ENCODE measurements around the gene PLD3. TPM values are rescaled to one million over a fixed set of nuclear protein-coding genes. Genes with fewer than 3 reads are reported as not detected.
"Not testable (repeated sequence)": the region's sequence is repeated elsewhere in the genome, so short reads cannot be mapped to it uniquely, and the experiment has no call there.

The PLD3 gene
- total RNA-seq, 1 experiment from 2014 or later, result 95.4 TPM

- BruUV-seq (replicated peaks), result no TSS peak
- ATAC-seq (no peak), DNase-seq (no peak)
- Histone ChIP-seq H3K9me2 (replicated peaks; ENCODE audit: low read length) (no peaks in the 10 kb centered on the region), H3K9me3 (ENCODE audit: low read length) (no peaks in the 10 kb centered on the region), H3K27me3 (ENCODE audit: low read length) (no peaks in the 10 kb centered on the region), H3F3A (ENCODE audit: low read length, unreplicated experiment) (no peaks in the 10 kb centered on the region), H3K4me1 (ENCODE audit: insufficient read depth, low read length) (no peaks in the 10 kb centered on the region), H2AFZ (ENCODE audit: low read length) (no peak overlapping the region), H4K20me1 (ENCODE audit: low read length) (no peaks in the 10 kb centered on the region), H3K27ac (ENCODE audit: low read length) (no peak overlapping the region), H3K4me2 (ENCODE audit: low read length) (no peak overlapping the region), H3K36me3 (ENCODE audit: low read depth, low read length) (peaks cover 3% of the 10 kb centered on the region; the same call in 1 of the 2 replicates), H3K79me2 (ENCODE audit: low read length) (no peaks in the 10 kb centered on the region), H3K9ac (ENCODE audit: low read length) (no peak overlapping the region), H3K4me3 (ENCODE audit: low read length) (no peak overlapping the region)
- ChIA-PET POLR2A (ENCODE audit: unreplicated experiment) (no interaction called here), CTCF (no interaction called here)
- TF ChIP-seq EZH2 (IDR thresholded peaks at IDR 0.05; ENCODE audit: low read length, unreplicated experiment) (no peak), EZH2phosphoT487 (IDR thresholded peaks at IDR 0.05; ENCODE audit: borderline replicate concordance, low read length) (no peak), CTCF (conservative IDR thresholded peaks at IDR 0.05; ENCODE audit: low read depth, low read length) (no peak)
- intact Hi-C loops (cut with micrococcal nuclease), result no loop called here
Observed at GRCh38 chr19:40331052-40331451, 17.4 kb upstream of the PLD3 start.

- no peak for ATAC-seq
- Histone ChIP-seq H3K9me2 (replicated peaks; ENCODE audit: low read length) (no peaks in the 10 kb centered on the region), H3F3A (ENCODE audit: low read length, unreplicated experiment) (no peaks in the 10 kb centered on the region), H3K27ac (ENCODE audit: low read length) (no peak overlapping the region), H2AFZ (ENCODE audit: low read length) (no peak overlapping the region), H3K9ac (ENCODE audit: low read length) (no peak overlapping the region), H4K20me1 (ENCODE audit: low read length) (no peaks in the 10 kb centered on the region), H3K36me3 (ENCODE audit: low read depth, low read length) (peaks cover 3% of the 10 kb centered on the region; the same call in 1 of the 2 replicates), H3K4me1 (ENCODE audit: insufficient read depth, low read length) (no peaks in the 10 kb centered on the region), H3K27me3 (ENCODE audit: low read length) (no peaks in the 10 kb centered on the region), H3K79me2 (ENCODE audit: low read length) (no peaks in the 10 kb centered on the region), H3K4me2 (ENCODE audit: low read length) (no peak overlapping the region), H3K4me3 (ENCODE audit: low read length) (no peak overlapping the region), H3K9me3 (ENCODE audit: low read length) (no peaks in the 10 kb centered on the region)
- ChIA-PET CTCF (no interaction called here), POLR2A (ENCODE audit: unreplicated experiment) (no interaction called here)
- BruUV-seq (replicated peaks), result no TSS peak
- DNase-seq, result no peak
- no peak for TF ChIP-seq EZH2 (IDR thresholded peaks at IDR 0.05; ENCODE audit: low read length, unreplicated experiment)
- no peak for TF ChIP-seq EZH2phosphoT487 (IDR thresholded peaks at IDR 0.05; ENCODE audit: borderline replicate concordance, low read length)
- TF ChIP-seq CTCF (conservative IDR thresholded peaks at IDR 0.05; ENCODE audit: low read depth, low read length), result no peak
- intact Hi-C loops (cut with micrococcal nuclease), result no loop called here
Observed at GRCh38 chr19:40332669-40333068, 15.8 kb upstream of the PLD3 start.

GRCh38 chr19:40333083-40333482 is 15.4 kb upstream of the PLD3 start:
- intact Hi-C loops (cut with micrococcal nuclease), result not testable (repeated sequence)

More at GRCh38 chr19:40333083-40333482, 15.4 kb upstream of the PLD3 start:
- H3K9me2 ChIP-seq (replicated peaks; ENCODE audit: low read length); H3K4me1 ChIP-seq (ENCODE audit: insufficient read depth, low read length); H3K36me3 ChIP-seq (ENCODE audit: low read depth, low read length); H4K20me1 ChIP-seq (ENCODE audit: low read length); POLR2A ChIA-PET (ENCODE audit: unreplicated experiment); H3K27me3 ChIP-seq (ENCODE audit: low read length); H3K9ac ChIP-seq (ENCODE audit: low read length); ATAC-seq; H3K27ac ChIP-seq (ENCODE audit: low read length); H3K4me2 ChIP-seq (ENCODE audit: low read length); DNase-seq; H3F3A ChIP-seq (ENCODE audit: low read length, unreplicated experiment); H3K79me2 ChIP-seq (ENCODE audit: low read length); H3K9me3 ChIP-seq (ENCODE audit: low read length); CTCF ChIA-PET; BruUV-seq (replicated peaks); H2AFZ ChIP-seq (ENCODE audit: low read length); H3K4me3 ChIP-seq (ENCODE audit: low read length): not testable (repeated sequence)
